ENCODE measurements around the gene SBNO1.
"Not testable (repeated sequence)": the region's sequence is repeated elsewhere in the genome, so short reads cannot be mapped to it uniquely, and the experiment has no call there.

SBNO1 gene

DNA sequence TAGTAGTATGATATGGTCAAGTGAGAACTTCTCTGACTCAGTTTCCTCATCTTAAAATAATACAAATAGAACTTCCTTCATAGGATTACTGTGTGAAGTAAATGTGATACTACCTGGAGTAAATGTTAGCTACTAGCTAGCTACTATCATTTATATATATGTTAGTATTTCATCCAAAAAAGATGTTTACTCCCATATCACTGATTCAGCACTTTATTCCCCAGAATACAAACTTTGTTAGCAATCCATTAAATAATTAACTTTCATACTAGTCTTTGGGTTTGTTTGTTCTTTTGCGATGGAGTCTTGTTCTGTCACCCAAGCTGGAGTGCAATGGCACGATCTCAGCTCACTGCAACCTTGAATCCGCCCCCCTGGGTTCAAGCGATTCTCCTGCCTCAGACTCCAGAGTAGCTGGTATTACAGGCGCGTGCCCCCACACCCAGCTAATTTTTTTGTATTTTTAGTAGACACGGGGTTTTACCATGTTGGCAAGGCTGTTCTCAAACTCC is 8.4 kb downstream of the SBNO1 start:
- Histone ChIP-seq H3K27me3 (ENCODE audit: insufficient read depth, low read length) (no peaks in the 10 kb centered on the region), H3K4me3 (ENCODE audit: low read length) (no peak overlapping the region), H2AFZ (ENCODE audit: low read depth, low read length) (no peak overlapping the region), H3K4me1 (ENCODE audit: insufficient read depth, low read length) (no peaks in the 10 kb centered on the region), H3K36me3 (ENCODE audit: insufficient read depth, low read length) (peaks cover 17% of the 10 kb centered on the region), H3K9me3 (ENCODE audit: low read length) (peaks cover 1% of the 10 kb centered on the region)

- H3K36me3 ChIP-seq (ENCODE audit: insufficient read depth, low read length), result peaks cover 16% of the 10 kb centered on the region
- no peaks in the 10 kb centered on the region for H3K27me3 ChIP-seq (ENCODE audit: insufficient read depth, low read length)
- peaks cover 1% of the 10 kb centered on the region for H3K9me3 ChIP-seq (ENCODE audit: low read length)
- H2AFZ ChIP-seq (ENCODE audit: low read depth, low read length), result no peak overlapping the region
- no peaks in the 10 kb centered on the region for H3K4me1 ChIP-seq (ENCODE audit: insufficient read depth, low read length)
- H3K4me3 ChIP-seq (ENCODE audit: low read length), result no peak overlapping the region
Observed at GRCh38 chr12:123354600-123354999, 10.0 kb downstream of the SBNO1 start.

- Histone ChIP-seq H3K4me3 (ENCODE audit: low read length) (no peak overlapping the region), H2AFZ (ENCODE audit: low read depth, low read length) (no peak overlapping the region), H3K4me1 (ENCODE audit: insufficient read depth, low read length) (no peaks in the 10 kb centered on the region), H3K9me3 (ENCODE audit: low read length) (peaks cover 1% of the 10 kb centered on the region), H3K27me3 (ENCODE audit: insufficient read depth, low read length) (no peaks in the 10 kb centered on the region), H3K36me3 (ENCODE audit: insufficient read depth, low read length) (peaks cover 27% of the 10 kb centered on the region)
Observed at GRCh38 chr12:123351349-123351748, 13.3 kb downstream of the SBNO1 start.

DNA sequence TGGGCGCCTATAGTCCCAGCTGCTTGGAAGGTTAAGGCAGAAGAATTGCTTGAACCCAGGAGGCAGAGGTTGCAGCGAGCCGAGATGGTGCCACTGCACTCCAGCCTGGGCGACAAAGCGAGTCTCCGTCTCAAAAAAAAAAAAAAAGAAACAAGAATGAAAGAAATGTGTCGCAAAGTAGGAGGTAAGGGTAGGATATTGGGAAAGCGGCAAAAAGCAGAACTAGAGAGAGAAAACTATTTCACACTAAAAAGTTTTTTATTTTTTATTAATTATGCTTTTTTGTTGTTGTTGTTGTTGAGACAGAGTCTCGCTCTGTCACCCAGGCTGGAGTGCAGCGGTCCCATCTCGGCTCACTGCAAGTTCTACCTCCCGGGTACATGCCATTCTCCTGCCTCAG is 17.7 kb downstream of the SBNO1 start:
- Histone ChIP-seq H3K9me3 (ENCODE audit: low read length) (no peaks in the 10 kb centered on the region), H3K4me3 (ENCODE audit: low read length) (no peak overlapping the region), H3K27me3 (ENCODE audit: insufficient read depth, low read length) (no peaks in the 10 kb centered on the region), H3K4me1 (ENCODE audit: insufficient read depth, low read length) (no peaks in the 10 kb centered on the region), H2AFZ (ENCODE audit: low read depth, low read length) (no peak overlapping the region), H3K36me3 (ENCODE audit: insufficient read depth, low read length) (peaks cover 53% of the 10 kb centered on the region)

DNA sequence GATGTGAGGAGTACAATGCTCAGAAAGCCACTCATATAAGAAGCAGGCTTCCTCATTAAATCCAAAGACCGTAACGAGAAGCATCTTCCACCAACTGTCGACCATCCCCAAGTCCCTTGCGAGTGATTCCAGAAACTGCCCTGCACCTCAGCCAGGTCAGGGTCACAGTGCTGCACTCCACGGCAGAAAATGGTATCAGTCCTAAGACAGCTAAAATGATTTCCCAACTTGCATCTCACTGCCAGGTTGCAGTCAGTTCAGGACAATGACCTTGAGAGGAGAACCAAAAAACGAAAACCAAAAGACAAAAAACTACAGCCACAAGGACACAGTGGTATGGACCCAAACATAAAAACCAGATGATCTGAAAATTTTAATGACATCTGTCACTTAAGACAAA is 20.6 kb downstream of the SBNO1 start:
- H3K4me1 ChIP-seq (ENCODE audit: insufficient read depth, low read length), result no peaks in the 10 kb centered on the region
- H2AFZ ChIP-seq (ENCODE audit: low read depth, low read length), result no peak overlapping the region
- peaks cover 65% of the 10 kb centered on the region for H3K36me3 ChIP-seq (ENCODE audit: insufficient read depth, low read length)
- no peak overlapping the region for H3K4me3 ChIP-seq (ENCODE audit: low read length)
- H3K27me3 ChIP-seq (ENCODE audit: insufficient read depth, low read length), result no peaks in the 10 kb centered on the region
- no peaks in the 10 kb centered on the region for H3K9me3 ChIP-seq (ENCODE audit: low read length)

DNA sequence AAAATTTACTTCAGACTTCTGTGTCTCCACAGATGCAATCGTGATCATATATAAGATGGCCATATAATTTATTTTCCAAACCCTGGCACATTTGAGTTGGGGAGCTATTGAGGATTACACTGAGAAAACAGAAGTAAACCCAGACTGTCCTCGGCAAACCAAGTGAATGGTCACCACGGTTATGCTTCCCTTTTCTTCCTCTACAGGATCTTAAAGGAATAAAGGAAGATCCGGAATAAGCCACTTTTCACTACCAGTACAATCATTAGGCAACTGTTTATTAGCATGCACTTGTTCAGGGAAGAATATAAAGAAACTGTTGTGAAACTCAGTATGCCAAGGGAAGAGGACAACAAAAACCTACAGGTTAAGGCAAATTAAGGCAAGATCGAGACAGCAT is 27.6 kb downstream of the SBNO1 start:
- Histone ChIP-seq H3K9me3 (ENCODE audit: low read length) (no peaks in the 10 kb centered on the region), H3K36me3 (ENCODE audit: insufficient read depth, low read length) (peaks cover 65% of the 10 kb centered on the region)

DNA sequence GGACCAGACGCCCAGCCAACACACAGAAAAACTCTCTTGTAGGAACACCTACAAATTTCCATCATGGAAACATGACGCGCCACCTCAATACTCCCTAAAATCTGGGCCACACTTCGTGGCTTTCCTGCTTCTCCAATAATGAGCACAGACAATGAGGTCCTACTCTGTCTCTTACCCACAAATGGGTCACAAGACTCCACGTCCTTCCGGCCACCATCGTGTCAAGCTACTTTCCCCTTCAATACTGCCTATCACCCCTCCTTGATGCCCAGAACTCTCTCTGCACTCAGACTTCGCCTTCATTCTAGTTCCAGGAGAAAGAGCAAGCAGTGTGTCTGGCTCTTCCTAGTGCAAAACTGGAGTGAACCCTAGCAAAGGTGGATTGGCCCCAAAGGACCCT is 28.1 kb downstream of the SBNO1 start:
- H3K4me1 ChIP-seq (ENCODE audit: insufficient read depth, low read length), result no peaks in the 10 kb centered on the region
- no peak overlapping the region for H2AFZ ChIP-seq (ENCODE audit: low read depth, low read length)
- no peak overlapping the region for H3K4me3 ChIP-seq (ENCODE audit: low read length)
- H3K36me3 ChIP-seq (ENCODE audit: insufficient read depth, low read length), result peaks cover 68% of the 10 kb centered on the region
- no peaks in the 10 kb centered on the region for H3K27me3 ChIP-seq (ENCODE audit: insufficient read depth, low read length)
- H3K9me3 ChIP-seq (ENCODE audit: low read length), result no peaks in the 10 kb centered on the region

More for the DNA sequence above, 27.6 kb downstream of the SBNO1 start:
- Histone ChIP-seq H3K4me1 (ENCODE audit: insufficient read depth, low read length) (no peaks in the 10 kb centered on the region), H3K4me3 (ENCODE audit: low read length) (no peak overlapping the region), H2AFZ (ENCODE audit: low read depth, low read length) (no peak overlapping the region), H3K27me3 (ENCODE audit: insufficient read depth, low read length) (no peaks in the 10 kb centered on the region)

- no peak overlapping the region for H2AFZ ChIP-seq (ENCODE audit: low read depth, low read length)
- H3K36me3 ChIP-seq (ENCODE audit: insufficient read depth, low read length), result peaks cover 69% of the 10 kb centered on the region
- no peak overlapping the region for H3K4me3 ChIP-seq (ENCODE audit: low read length)
- H3K4me1 ChIP-seq (ENCODE audit: insufficient read depth, low read length), result no peaks in the 10 kb centered on the region
- no peaks in the 10 kb centered on the region for H3K9me3 ChIP-seq (ENCODE audit: low read length)
- no peaks in the 10 kb centered on the region for H3K27me3 ChIP-seq (ENCODE audit: insufficient read depth, low read length)
Observed at GRCh38 chr12:123335490-123335889, 29.2 kb downstream of the SBNO1 start.

DNA sequence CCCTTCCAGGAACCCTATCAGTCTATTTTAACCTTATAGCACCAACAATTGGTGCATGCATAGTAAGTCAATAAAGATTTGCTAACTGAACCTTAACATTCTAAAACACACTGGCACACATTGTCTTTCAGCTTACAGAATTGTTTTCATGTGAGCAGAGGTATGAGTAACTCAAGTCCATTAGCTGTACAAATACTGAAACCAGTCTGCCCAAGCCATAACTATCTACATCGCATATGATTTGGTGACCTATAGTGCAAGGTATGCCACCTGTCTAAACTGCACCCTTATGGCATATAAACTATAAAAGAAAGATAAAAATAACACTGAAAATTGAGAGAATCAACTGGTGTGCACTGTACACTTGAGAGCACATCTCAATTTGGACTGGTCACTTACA is 34.8 kb downstream of the SBNO1 start:
- Histone ChIP-seq H3K36me3 (ENCODE audit: insufficient read depth, low read length) (peaks cover 79% of the 10 kb centered on the region), H2AFZ (ENCODE audit: low read depth, low read length) (no peak overlapping the region), H3K27me3 (ENCODE audit: insufficient read depth, low read length) (no peaks in the 10 kb centered on the region), H3K9me3 (ENCODE audit: low read length) (no peaks in the 10 kb centered on the region), H3K4me1 (ENCODE audit: insufficient read depth, low read length) (no peaks in the 10 kb centered on the region), H3K4me3 (ENCODE audit: low read length) (no peak overlapping the region)

DNA sequence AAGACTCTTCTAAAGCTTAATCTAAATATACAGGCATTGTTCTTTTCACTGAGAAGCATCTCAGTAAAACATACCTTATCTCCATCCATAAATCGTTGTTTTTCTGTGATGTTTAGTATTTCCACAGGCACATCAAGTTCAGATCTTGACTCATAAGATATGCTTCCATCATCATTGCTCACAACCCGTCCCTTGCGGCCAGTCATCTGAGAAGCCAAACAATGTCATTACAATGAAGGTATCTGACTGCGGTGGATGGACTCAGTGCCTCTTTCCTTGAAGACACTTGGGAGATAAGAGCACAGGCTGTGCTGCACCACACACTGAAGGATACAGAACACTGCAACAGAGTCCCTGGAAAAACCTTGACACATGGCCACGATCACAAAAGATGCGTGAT is 44.8 kb downstream of the SBNO1 start:
- Histone ChIP-seq H3K27me3 (ENCODE audit: insufficient read depth, low read length) (no peaks in the 10 kb centered on the region), H3K36me3 (ENCODE audit: insufficient read depth, low read length) (peaks cover 95% of the 10 kb centered on the region), H3K4me3 (ENCODE audit: low read length) (no peak overlapping the region)

GRCh38 chr12:123319273-123319672 is 45.4 kb downstream of the SBNO1 start:
- H3K9me3 ChIP-seq (ENCODE audit: low read length), result no peaks in the 10 kb centered on the region
- no peak overlapping the region for H3K4me3 ChIP-seq (ENCODE audit: low read length)
- H2AFZ ChIP-seq (ENCODE audit: low read depth, low read length), result no peak overlapping the region
- no peaks in the 10 kb centered on the region for H3K27me3 ChIP-seq (ENCODE audit: insufficient read depth, low read length)
- H3K4me1 ChIP-seq (ENCODE audit: insufficient read depth, low read length), result no peaks in the 10 kb centered on the region
- peaks cover 94% of the 10 kb centered on the region for H3K36me3 ChIP-seq (ENCODE audit: insufficient read depth, low read length)

More for the DNA sequence above, 44.8 kb downstream of the SBNO1 start:
- Histone ChIP-seq H2AFZ (ENCODE audit: low read depth, low read length) (no peak overlapping the region), H3K4me1 (ENCODE audit: insufficient read depth, low read length) (no peaks in the 10 kb centered on the region), H3K9me3 (ENCODE audit: low read length) (no peaks in the 10 kb centered on the region)

GRCh38 chr12:123313046-123313445 is 51.6 kb downstream of the SBNO1 start:
- peaks cover 87% of the 10 kb centered on the region for H3K36me3 ChIP-seq (ENCODE audit: insufficient read depth, low read length)
- H3K27me3 ChIP-seq (ENCODE audit: insufficient read depth, low read length); H3K9me3 ChIP-seq (ENCODE audit: low read length); H2AFZ ChIP-seq (ENCODE audit: low read depth, low read length); H3K4me1 ChIP-seq (ENCODE audit: insufficient read depth, low read length); H3K4me3 ChIP-seq (ENCODE audit: low read length): not testable (repeated sequence)

- H2AFZ ChIP-seq (ENCODE audit: low read depth, low read length), result no peak overlapping the region
- H3K4me1 ChIP-seq (ENCODE audit: insufficient read depth, low read length), result no peaks in the 10 kb centered on the region
- peaks cover 88% of the 10 kb centered on the region for H3K36me3 ChIP-seq (ENCODE audit: insufficient read depth, low read length)
- no peaks in the 10 kb centered on the region for H3K27me3 ChIP-seq (ENCODE audit: insufficient read depth, low read length)
- no peaks in the 10 kb centered on the region for H3K9me3 ChIP-seq (ENCODE audit: low read length)
- no peak overlapping the region for H3K4me3 ChIP-seq (ENCODE audit: low read length)
Observed at GRCh38 chr12:123306200-123306599, 58.4 kb downstream of the SBNO1 start.

DNA sequence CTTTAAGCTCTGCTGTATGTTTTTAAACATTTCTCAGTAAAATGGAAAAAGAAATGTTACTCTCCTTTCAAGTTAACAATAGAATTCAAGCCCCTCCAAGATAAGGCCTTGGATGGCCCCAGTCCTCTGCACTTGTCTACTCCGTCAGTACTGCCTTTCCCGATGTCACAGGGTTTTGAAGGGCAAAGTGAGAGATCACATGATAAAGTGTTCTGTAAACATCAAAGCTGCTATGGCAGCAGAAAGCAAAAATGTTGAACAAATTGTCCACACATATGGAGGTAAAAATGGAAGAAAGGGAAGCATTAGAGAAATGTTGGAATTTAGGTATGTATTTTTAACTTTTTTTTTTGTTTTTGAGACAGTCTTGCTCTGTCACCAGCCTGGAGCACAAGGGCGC is 59.5 kb downstream of the SBNO1 start:
- Histone ChIP-seq H3K4me1 (ENCODE audit: insufficient read depth, low read length) (no peaks in the 10 kb centered on the region), H3K9me3 (ENCODE audit: low read length) (no peaks in the 10 kb centered on the region), H3K27me3 (ENCODE audit: insufficient read depth, low read length) (no peaks in the 10 kb centered on the region), H3K4me3 (ENCODE audit: low read length) (no peak overlapping the region), H3K36me3 (ENCODE audit: insufficient read depth, low read length) (peaks cover 86% of the 10 kb centered on the region), H2AFZ (ENCODE audit: low read depth, low read length) (no peak overlapping the region)
